NK-92 (cell line): ENCODE measurements around the gene PEX14.

ENCODE experiments used
- DNase-seq: peaks from one replicate; lab custom pipeline; 2025; ENCODE audit not compliant: unreplicated experiment; lab: John Stamatoyannopoulos, UW

The PEX14 gene

DNA sequence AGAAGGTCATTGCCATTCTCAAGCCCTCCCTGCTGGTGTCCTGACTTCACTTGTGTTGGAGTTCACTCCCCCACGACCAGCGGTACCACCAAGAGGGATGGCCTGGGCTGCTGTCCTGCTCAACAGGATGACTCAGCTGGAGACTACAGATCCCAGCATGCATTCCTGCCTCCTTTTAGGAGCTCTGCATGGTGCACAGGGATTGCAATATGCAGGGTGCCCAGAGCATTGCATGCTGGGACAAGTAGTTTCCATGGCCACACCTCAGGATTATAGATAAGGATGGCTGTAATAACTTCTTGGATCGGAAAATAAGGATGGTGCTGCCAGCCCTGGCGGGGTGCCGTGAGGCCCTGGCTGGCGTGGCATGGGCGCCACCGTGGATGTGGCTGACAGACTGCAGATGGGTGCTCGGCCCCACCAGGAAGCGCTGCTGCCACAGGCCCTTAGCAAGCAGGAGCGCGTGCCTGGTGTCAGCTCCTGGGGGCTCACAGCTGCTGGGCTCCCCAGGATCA, 171.7 kb downstream of the PEX14 start:
- DNase-seq, result no peak

DNA sequence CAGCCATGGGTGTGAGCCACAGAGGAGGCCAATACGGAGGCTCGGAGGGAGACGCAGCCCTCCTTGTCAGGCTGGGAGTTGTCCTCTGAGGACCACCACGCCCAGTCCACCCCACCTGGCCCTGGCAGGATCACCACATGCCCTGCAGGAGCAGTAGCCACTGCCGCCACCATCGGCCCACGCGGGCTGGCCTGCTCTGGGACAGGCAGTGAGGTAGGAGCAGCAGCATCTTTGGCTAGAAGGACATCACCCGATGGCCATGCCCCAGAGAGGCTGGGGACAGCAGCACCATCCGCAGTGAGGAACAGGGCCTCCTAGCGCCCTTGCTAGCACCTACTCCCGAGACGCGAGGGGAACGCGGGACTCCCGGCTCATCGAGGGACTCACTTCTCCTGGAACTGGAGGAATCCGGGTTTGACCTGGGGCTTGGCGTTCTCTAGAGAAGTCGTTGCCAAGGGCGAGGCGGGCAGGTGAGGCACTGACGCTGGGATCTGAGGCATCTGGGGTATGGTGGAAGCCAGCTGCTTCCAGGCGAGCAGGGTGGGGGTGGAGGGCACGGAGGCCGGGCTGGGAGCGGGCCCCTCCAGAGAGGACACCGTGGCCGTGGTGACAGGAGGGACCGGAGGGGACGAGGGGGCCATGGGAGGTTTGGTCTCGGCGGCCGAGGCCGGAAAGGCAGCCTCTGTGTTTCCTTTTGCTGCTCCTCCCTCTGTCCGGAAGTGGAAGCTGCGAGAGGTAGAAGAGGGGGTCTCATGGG, 172.8 kb downstream of the PEX14 start:
- no peak for DNase-seq

DNA sequence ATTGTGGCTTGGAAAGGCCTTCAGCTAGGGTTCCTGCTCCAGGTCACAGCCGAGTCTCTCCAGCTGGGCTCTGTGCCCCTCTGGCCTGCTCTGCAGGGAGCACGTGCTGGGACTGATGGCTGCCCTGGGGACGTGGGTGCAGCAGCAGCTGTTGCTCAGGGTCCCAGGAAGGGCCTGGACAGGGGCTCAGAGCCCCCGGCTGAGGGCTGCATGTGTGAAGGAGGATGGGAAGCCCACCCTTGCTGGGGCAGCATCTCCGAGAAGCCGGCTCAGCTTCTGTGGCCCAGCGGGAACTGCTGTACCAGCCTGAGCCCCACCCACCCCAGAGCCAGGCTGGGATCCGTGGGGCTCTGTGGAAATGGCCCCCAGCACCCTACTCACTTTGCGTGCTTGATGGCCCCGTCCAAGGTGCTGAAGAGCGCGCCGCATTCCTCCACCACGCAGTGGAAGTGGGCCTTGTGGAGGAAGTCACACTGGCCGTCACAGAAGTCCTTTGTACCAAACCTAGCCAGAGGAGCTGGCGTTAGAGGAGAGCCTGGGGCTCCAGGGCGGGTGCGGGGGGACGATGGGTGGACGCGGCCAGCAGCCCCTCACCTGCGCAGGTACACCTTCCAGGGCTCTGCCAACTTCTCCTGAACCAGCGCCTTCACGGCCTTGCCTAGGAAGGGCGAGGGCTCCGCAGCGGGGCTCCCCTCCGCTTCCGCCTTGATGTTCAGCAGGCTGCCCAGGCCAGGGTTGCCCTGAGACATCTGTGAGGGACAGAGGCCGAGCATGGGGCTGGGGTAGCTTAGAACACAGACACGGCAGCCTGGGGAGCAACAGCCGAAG, 174.2 kb downstream of the PEX14 start:
- no peak for DNase-seq

DNA sequence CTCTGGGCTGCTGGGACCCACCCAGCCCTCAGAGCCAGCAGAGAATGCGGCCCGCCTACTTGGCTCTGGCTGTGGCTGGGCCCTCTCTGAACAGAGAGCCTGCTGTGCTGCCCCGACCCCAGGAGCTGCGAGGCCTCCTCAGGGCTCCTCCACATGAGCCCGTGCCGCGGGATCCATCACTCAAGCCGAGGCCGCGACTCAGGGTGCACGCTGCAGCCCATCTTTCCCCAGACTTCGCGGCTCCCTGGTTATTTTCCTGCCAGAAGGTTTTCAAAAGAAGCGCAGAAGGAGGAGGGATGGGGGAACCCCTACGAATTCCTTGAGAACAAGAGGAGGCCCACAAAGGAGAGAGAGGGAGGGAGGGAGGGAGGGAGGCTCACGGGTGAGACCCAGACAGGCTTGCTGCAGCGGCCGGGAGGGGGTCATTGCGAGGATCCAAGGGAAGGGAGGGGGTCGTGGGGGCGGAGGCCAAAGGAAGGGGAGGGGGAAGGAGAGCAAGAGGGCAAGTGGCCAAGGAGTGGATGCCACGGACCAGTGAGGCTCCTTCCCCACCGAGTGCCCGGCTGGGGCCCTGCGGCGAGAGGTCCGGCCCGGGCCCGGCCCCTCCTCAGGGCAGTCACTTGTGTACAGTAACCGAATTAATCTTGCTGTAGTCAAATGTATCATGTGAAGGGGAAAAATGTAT, 174.9 kb downstream of the PEX14 start:
- no peak for DNase-seq

DNA sequence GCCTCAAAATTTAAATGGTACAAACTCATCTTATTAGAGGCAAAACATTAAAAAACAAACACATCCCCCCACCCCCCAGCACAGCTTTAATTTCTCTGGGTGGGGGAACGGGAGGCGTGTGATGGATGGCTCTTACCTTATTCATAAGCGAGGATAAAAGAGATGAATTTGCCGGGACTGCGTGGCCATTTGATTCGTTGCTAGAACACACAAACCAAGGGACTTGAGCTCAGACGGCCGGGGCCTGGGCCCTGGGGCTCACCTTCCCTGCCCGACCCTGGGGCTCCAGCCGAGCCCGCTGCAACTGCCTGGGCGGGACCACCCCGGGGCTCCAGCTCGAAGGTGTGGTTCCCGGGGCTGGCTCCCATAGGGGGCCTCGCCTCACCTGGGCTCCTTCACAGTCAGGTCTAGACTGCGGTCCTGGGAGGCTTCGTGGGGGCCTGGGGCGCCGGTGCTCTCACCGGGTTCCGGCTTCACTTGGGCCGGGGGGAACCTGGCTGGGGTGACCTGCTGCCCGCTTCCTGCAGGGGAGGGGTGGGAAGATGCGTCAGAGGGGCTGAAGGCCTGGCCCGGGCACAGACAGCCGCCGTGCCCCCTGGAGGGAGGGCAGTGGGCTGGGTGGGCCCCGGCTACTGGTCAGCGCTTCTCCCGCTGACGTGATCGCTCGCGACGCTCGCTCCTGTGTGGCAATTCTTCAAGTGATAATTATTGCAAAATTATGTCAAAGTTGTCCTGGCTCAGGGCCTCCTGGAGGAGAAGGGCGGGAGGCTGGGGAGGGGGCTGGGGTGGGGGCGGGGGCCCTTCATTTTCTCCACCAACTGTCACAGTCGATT, 176.0 kb downstream of the PEX14 start:
- DNase-seq, result no peak

DNA sequence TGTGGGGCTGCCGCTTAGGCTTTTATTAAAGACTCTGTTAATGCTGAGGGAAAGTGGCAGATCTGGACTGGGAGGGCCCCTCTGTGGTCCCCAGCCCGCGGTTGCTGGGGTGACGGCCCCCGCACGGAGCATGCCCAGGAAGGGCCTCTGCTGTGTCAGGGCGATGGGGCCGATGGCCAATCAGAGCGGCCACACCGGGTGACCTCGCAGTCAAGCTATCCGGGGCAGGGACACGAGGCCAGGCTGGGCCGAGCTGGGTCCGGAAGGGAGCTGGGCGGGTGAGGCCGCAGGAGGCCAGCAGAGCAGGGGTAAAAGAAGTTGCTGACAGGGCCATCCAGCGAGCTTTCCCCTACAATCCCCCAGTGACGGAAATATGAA, 176.6 kb downstream of the PEX14 start:
- no peak for DNase-seq

DNA sequence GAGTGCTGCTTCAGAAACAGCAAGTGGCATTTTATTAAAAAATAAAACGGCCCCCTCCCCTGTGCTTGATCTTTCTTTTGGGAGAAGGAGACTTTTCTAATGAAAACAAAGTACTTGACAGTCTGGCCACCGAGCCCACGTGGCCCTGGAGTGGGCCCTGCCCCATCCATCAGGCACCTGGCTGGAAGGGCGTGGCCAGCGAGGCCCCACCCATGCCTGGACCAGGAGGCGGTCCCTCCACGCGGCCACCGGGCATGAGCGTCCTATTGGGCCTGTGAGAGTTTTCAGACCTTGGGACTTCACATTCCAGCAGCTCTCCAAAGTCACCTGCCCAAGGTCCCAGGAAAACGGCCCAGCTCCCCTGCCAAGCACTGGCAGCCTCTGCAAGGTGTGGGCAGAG, 177.0 kb downstream of the PEX14 start:
- DNase-seq, result no peak

DNA sequence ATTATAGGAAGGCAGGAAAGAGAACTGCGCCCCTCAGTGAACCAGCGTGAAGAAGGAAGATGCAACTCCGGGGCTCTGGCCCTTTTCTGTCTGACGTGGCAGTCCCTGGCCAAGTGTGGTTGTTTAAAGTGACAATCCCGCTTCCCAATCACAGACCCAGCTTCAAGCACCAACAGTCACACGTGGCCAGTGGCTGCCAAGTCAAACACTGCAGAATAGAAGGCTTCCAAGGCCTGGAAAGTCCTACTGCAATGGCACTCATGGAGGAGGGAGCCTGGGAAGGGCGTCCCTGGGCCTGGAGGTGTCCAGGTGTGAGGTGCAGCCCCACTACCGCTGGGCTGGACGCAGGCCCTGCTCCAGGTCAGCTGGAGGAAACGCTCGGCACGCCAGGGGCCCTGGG, 177.9 kb downstream of the PEX14 start:
- no peak for DNase-seq

DNA sequence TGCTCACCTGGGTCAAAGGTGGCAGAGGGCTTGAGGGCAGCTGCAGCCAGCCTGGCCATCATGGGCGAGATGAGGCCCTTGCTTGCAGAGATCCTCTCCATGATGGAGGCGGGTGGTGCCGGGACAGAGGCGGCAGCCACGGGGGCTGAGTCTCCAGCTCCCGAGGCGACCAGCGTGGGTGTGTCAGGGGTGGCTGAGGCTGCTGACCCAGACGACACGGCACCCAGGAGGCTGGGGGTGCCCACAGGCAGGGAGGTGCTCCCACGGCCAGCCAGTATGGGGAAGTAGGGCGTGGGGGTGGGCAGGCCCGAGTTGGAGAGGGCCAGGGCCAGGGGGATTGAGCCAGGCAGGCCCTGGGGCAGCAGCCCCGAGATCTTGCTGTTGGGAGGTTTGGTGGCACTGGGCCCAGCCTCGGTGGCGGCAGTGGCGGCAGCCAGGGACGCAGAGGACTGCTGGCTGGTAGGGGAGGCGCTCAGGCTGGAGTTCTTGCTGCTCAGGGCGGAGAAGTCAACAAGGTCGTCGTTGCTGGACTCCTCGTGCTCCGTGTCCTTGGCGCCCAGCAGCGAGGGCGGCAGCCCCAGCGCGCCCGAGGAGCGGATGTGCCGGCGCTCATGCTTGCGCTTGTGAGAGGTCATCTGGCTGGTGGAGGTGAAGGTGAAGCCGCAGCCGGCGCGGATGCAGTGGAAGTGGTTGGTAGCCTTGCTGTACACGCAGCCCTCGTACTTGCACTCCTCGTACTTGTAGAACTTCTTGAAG, 178.8 kb downstream of the PEX14 start:
- no peak for DNase-seq

DNA sequence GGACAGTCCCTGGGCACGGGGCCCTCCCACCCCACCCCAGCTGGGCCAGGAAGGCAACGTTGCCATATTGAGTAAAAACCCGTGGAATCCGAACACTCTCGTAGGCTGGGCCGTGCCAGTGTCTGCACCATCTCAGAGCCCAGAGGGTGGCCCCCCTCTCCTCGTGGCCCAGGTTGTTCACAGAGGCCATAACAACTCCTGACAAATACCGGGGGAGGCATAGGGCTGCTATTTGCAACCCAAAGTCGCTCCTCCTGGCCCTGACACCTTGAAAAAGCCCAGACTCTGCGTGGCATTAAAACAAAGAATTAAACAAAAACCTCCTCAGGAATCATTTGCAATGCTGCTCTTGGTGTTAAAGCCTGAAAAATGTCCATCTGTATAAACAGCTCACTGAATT, 180.3 kb downstream of the PEX14 start:
- DNase-seq, result no peak

DNA sequence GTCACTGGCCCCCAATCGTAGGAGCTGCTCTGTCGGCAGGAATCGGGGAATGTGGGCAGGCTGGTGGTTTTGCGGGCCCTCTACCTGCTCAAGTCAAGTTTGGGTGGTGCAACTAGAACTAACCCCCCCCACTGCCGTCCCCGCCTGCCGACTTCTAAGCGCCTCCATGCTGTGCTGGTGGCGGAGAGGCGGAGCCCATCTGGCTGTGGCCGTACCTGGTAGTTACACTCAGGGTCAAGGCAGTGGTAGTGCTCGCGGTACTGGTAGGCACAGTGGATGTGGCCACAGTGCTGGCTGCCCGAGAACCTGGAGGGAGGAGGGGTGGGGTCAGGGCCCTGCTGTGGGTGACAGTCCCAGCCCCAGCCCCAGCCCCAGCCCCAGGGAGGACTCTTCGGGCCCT, 181.7 kb downstream of the PEX14 start:
- no peak for DNase-seq

DNA sequence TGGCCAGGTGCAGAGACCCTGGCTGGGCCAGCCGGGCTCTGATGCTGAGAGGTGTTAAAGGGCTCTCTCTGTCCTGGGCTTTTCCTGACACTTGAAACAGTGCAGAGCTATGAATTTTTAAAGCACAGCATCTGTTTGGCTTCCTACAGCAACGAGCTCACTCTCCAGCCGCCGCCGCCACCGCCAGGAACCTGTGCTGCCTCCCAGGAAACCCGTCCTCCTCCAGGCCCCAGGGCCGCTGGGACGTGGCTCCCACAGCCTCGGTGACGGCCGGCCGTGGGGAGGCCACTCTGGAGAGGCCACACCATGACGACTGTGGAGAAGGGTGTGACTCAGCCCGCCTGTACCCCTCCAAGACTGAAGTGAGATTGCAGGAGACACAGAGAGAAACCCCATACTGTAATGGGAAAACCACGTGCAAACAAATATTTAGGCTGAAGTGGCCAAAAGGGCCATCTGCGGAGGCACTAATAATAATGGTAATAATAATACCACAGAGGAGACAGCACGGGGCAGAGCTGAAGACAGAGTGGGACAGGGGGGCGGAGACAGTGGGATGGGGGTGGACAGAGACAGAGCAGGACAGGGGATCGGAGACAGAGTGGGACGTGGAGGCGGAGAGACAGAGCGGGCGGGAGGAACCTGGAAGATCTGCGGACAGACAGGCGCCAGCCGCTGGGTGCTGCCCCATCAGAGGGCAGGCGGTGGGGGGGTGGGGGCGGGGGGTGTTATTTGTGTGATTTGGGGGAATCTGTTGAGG, 182.5 kb downstream of the PEX14 start:
- no peak for DNase-seq

DNA sequence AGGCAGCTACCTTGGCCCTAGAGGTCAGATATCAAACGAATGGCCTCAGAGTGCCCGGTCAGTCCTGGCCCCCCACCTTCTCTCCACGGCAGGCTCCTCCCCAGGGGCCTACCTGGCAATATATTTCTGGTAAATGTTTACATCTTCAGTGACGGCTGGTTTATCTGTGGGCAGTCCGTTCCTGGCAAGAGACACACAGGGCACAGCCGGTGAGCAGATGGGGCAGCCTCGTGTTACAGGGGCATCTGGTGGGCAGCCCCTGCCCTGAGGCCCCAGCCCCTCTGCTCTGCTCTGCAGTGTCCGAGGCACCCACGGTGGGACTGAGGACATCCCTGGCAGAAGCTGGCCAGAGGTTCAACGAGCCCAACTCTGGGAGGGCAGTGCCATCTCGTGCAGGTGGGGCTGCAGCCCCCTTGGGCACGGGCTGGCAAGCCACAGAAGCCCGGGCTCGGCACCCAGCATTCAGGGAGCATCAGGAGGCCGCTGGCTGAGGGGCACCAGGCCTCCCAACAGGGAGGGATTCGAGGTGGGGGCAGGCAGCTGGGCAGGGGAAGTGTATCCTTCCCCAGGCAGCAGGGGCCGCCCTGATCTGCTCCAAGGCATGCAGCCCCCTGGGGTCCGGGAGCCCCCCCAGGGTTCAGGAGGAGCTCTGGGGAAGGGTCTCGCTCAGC, 183.8 kb downstream of the PEX14 start:
- DNase-seq, result no peak

DNA sequence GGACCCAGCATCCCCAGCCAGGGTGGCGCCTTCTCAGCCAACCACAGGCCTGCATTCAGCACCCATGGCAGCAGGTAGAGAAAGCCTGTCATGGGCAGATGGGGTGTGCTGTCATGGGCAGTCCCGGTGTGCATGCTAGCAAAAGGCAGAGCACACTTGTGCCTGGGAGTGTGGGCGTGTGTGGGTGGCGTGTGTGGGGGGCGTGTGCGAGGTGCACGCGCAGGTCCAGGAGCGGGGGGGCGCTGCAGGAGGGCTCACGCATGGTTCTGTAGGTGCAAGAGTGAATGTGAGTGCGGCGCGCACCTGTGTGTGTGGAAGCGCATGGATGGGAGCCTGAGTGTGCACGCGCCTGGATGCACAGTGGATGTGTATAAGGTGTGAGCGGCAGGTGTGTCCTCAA, 184.5 kb downstream of the PEX14 start:
- DNase-seq, result no peak

DNA sequence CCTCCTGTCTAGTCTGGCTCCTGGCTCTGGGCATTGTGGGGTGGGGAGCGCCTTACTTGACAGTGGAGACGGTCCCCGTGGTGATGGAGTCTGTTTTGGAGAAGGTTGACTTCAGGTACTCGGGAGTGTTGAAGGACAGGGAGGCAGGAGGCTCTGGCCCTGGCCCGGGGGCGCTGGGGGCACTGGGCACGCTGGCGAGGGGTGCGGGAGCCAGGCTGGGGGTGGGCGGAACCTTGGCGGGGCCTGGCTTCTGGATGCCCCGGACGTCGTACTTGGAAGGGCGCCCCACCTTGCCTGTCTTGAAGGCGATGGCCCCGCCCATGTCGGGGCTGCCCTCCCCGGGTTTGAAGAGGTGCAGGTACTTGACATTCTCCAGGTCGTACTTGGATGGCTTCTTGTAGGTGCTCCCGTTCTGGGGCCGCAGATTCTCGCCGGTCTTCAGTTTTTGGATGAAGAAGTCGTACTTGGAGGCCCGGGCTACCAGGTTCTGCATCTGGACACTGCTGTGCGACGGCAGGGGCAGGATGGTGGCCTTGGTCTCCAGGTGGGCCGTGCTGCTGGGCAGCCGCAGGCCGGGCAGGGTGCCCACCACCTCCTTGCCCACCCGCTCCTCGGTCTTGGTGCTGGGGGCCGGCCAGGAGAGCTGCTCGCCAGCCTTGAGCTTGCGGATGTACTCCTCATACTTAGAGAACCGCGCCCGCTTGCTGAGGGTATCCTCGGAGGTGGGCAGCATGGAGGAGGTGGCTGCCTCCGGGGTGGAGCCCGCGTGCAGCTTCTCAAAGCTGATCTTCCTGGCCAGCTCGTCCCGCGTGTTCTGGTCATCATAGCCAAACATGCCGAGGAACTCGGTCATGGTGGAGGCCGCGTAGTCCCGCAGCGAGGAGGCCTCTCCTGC, 185.1 kb downstream of the PEX14 start:
- DNase-seq, result no peak

DNA sequence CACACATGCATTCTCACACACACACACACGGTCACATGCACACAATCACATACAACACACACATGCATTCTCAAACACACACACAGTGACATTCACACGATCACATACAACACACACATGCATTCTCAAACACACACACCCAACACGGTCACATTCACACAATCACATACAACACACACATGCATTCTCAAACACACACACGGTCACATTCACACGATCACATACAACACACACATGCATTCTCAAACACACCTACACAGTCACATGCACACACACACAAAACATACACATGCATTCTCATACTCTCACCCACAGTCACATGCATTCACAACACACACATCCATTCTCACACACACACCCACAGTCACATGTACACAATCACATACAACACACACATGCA, 186.7 kb downstream of the PEX14 start:
- no peak for DNase-seq

DNA sequence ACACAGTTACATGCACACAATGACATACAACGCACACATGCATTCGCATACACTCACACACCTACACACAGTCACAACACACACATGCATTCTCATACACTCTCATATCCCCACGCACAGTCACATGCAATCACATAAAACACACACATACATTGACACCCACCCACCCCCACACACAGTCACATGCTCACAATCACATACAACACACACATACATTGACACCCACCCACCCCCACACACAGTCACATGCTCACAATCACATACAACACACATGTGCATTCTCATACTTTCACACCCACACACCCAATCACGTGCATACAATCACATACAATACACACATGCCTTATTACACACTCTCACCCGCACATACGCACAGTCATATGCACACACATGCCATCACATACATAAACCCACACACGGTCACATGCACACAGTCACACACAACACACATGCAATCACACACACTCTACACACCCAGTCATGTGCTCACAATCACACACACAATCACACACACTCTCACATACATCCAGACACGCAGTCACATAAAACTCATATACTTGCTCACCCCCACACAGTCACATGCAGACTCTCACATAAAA, 187.4 kb downstream of the PEX14 start:
- no peak for DNase-seq
